AG04449 (cell line): ENCODE results near the gene TMED8.
"Not testable (repeated sequence)": the region's sequence is repeated elsewhere in the genome, so short reads cannot be mapped to it uniquely, and the experiment has no call there.

Source experiments
- CTCF ChIA-PET: fragments of 350-600 bp; formaldehyde crosslinking; extraction: SDS; loops from one replicate; lab custom pipeline; 2021; ENCODE audit warnings: antibody characterized with exemption; lab: Yijun Ruan, JAX
- POLR2A ChIA-PET: fragments of 400-600, 350-600 bp; formaldehyde crosslinking; extraction: SDS; loops from one replicate; lab custom pipeline; 2020; ENCODE audit warnings: antibody characterized with exemption, inconsistent platforms; lab: Yijun Ruan, JAX
- DNase-seq: peaks from one replicate; pipeline ENCODE4 v3.0.0-alpha.2; 2010; ENCODE audit warnings: low read depth, low spot score
- H3K4me3 ChIP-seq: 2 replicates; pipeline ENCODE4 v1.5.1; 2011; ENCODE audit warnings: low read depth, mild to moderate bottlenecking, control low read depth, low read length
- TF ChIP-seq, protein P1 (sequence below): IDR thresholded peaks from one replicate; pipeline ENCODE4 v1.5.1; 2011; ENCODE audit warnings: mild to moderate bottlenecking, moderate library complexity, low read length, control low read depth, inconsistent platforms; ENCODE audit not compliant: insufficient read depth; ENCODE audit errors: missing control alignments

TMED8 gene

DNA sequence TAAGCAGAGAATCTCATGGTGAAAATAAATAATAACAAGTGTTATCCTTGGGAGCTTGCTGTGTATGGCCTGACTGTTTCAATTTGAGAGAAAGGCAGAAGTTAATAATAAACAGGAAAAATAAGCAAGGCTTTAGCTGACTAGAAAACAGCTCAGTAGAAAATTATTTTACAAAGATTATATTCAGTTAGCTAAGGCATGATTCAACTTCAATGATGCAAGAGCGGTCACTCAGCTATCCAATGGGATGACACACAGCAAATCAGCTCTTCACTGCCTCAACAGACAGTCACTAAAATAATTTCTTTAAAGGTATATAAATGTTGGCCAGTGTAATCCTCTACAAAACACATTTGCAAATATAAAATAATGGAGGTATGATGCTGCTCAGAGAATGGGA lies 37.5 kb downstream of the TMED8 start:
- CTCF ChIA-PET = interaction anchor here (1.0 to 4.4 kb wide), 3 partner anchors 10 to 24 kb away, joined by 3 to 20 read pairs (median 5); partner anchors contain the start of gene GSTZ1
- TF ChIP-seq, protein P1, sequence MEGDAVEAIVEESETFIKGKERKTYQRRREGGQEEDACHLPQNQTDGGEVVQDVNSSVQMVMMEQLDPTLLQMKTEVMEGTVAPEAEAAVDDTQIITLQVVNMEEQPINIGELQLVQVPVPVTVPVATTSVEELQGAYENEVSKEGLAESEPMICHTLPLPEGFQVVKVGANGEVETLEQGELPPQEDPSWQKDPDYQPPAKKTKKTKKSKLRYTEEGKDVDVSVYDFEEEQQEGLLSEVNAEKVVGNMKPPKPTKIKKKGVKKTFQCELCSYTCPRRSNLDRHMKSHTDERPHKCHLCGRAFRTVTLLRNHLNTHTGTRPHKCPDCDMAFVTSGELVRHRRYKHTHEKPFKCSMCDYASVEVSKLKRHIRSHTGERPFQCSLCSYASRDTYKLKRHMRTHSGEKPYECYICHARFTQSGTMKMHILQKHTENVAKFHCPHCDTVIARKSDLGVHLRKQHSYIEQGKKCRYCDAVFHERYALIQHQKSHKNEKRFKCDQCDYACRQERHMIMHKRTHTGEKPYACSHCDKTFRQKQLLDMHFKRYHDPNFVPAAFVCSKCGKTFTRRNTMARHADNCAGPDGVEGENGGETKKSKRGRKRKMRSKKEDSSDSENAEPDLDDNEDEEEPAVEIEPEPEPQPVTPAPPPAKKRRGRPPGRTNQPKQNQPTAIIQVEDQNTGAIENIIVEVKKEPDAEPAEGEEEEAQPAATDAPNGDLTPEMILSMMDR = no peak
- POLR2A ChIA-PET = no interaction called here
- no peak for DNase-seq
- no peak overlapping the region for H3K4me3 ChIP-seq

DNA sequence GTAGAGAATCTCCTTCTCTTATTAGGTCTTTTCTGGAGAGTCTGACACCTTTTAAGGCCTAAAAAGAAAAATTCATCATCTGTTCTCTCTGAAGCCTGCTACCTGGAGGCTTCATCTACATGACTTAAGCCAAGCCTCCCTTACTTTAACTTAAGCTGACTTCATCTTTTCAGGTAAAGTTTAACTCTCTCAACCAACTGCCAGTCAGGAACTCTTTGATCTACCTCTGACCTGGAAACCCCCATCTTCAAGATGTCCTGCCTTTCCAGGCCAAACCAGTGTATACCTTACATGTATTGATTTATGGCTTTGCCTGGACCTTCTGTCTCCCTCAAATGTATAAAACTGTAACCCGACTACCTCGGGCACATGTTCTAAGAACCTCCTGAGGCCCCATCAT lies 38.6 kb downstream of the TMED8 start:
- CTCF ChIA-PET = interaction anchor here (1.0 to 4.4 kb wide), 3 partner anchors 9 to 31 kb away, joined by 3 to 20 read pairs (median 5); no protein-coding TSS in a partner anchor
- no peak overlapping the region for H3K4me3 ChIP-seq
- TF ChIP-seq, protein P1 = no peak
- DNase-seq = no peak
- POLR2A ChIA-PET = no interaction called here

DNA sequence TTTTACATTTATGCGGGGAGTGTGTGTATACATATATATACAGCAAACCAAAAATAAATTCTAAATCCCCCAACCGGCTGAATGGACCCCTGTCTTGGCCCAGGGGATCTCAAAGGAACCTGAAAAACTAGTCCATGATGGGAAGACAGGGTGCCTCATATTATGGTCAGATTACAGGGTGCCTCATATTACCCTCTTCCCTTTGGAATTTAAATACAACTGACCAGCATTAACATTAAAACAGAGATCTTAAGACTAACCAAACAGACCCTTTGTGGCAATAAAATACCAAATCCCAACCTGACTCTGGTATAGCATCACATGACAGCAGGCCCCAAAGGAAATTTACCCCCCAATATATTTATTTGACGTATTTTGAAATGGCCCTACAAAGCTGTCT lies 39.0 kb downstream of the TMED8 start:
- POLR2A ChIA-PET = no interaction called here
- H3K4me3 ChIP-seq = no peak overlapping the region
- TF ChIP-seq, protein P1 = no peak
- CTCF ChIA-PET = interaction anchor here (1.0 to 4.4 kb wide), 3 partner anchors 14 to 31 kb away, joined by 3 to 20 read pairs (median 3); no protein-coding TSS in a partner anchor
- DNase-seq = no peak

DNA sequence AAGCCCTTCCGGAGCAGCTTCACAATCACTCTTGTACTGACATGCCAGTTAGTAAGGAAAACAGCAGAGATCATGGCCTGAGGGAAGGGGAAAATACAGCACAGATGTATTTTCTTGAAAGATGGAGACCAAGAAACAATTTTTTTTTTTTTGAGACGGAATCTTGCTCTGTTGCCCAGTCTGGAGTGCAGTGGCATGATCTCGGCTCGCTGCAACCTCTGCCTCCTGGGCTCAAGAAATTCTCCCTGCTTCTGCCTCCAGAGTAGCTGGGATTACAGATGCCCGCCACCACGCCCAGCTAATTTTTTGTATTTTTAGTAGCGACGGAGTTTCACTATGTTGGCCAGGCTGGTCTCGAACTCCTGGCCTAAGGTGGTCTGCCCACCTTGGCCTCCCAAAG lies 39.6 kb downstream of the TMED8 start:
- DNase-seq, H3K4me3 ChIP-seq, POLR2A ChIA-PET: not testable (repeated sequence)
- CTCF ChIA-PET = interaction anchor here (1.4 to 4.4 kb wide), 2 partner anchors 13 to 22 kb away, joined by 3 to 20 read pairs; no protein-coding TSS in a partner anchor

DNA sequence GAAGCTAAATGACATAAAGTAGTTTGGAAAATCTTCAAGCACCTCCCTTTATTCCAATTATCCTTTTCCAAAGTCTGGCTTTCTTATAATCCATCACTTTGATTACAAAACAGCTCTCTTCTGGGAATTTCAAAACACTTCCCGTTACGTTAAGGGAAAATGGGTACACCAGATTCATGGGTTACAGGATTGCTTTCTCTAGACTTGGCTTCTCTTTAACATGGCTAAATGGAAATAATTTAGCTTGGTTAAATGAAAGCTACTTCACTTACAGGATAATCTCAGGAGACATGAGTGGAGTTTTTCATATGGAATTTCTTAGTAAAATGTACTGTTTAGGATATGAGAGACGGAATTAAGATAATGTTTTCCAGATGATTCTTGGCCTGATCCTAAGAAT lies 41.3 kb downstream of the TMED8 start:
- no peak overlapping the region for H3K4me3 ChIP-seq
- TF ChIP-seq, protein P1 = no peak
- POLR2A ChIA-PET = no interaction called here
- DNase-seq = no peak
- CTCF ChIA-PET = interaction anchor here (0.8 to 1.3 kb wide), 4 partner anchors 10 to 35 kb away, joined by 3 to 6 read pairs (median 4); partner anchors contain the start of genes GSTZ1 and POMT2

DNA sequence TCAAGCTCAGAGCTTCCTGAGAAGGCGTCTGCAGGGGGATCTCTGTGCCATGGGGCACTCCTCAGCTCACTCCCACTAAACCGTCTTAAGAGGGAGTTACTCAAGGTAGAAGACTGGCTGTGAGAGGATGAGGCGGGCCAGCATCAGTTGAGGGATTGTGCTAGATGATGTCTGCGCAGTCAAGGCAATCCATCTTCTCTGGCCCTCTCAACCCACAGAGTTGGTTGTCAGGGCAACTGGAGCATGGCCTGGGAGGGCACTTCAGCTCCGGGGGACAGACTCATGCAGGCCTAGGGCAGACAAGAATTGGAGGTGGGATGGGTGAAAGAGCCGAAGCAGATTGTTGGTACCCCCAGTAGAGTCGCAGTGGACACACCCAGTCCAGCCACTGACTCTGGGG lies 47.0 kb downstream of the TMED8 start:
- DNase-seq = no peak
- ChIA-PET POLR2A (no interaction called here), CTCF (interaction anchor here (1.2 to 2.3 kb wide), 2 partner anchors 9 to 29 kb away, joined by 5 to 6 read pairs; no protein-coding TSS in a partner anchor)
- TF ChIP-seq, protein P1 = no peak
- H3K4me3 ChIP-seq = no peak overlapping the region

DNA sequence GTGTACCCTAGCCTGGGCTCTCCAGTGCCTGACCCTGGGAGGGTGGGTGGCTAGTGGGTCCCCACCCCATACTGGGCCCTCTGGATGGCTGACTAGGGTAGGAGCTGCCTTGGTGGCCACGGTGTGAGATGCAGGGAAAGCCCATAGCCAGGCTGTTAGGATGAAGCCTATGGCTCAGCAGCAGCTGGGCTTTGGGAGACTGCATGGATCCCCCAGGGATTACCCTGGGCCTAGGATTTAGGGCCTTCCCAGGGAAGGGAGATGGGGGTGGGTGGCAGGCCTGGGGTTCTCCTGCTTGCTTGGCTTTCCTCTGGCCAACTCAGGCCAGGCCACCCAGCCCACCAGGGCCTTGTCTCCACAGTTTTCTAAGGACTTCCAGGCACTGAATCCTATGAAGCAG lies 49.8 kb downstream of the TMED8 start:
- CTCF ChIA-PET = interaction anchor here (2.9 kb wide), 1 partner anchor 12 kb away, joined by 23 read pairs; no protein-coding TSS in a partner anchor
- no peak for DNase-seq
- POLR2A ChIA-PET = no interaction called here
- H3K4me3 ChIP-seq = no peak overlapping the region
- TF ChIP-seq, protein P1 = no peak
